NCI-H2196 treated with DMSO at 0.1 percent for 48 hours (cell line): Measurements from ENCODE around the gene ITGB5.
"Not testable (repeated sequence)": the region's sequence is repeated elsewhere in the genome, so short reads cannot be mapped to it uniquely, and the experiment has no call there.

ENCODE experiments used
- DNase-seq: peaks from one replicate; lab custom pipeline; 2025; ENCODE audit not compliant: unreplicated experiment; lab: John Stamatoyannopoulos, UW

Gene ITGB5

DNA sequence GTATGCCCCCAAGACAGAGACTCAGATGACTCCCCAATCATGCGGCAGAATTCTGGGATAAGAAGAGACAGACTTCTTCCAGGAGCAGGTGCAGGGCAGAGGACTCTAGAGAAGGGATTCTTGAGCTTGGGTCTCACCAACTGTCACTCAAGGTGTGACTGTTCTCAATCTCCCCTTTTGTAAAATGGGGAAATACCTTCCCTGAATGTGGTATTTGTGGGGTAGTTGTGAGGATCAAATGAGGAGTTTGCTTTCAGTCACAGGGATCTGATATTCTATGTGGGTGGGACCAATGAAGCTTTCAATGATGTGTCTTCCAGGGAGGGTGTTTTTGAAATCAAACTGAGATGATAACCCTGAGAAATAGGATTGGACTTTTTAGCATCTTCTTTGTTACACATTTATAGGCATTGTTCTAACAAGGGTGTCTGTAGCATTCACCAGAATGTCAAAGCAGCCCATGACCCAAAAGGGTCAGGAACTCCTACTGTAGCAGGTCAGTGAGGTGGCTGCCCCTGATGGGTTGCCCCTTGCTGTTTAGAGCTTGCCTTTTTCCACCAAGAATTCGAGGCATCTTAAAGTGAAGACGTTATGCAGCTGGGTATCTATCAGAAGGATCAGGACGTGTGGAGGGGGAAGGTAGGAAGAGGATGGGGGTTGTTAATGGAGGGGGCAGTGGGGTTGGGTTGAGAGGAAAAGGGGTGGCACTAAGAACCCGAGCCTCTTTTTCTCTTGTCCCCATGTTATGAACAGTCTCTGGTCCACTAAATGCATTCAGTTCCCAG lies 128.1 kb downstream of the ITGB5 start:
- no peak for DNase-seq

DNA sequence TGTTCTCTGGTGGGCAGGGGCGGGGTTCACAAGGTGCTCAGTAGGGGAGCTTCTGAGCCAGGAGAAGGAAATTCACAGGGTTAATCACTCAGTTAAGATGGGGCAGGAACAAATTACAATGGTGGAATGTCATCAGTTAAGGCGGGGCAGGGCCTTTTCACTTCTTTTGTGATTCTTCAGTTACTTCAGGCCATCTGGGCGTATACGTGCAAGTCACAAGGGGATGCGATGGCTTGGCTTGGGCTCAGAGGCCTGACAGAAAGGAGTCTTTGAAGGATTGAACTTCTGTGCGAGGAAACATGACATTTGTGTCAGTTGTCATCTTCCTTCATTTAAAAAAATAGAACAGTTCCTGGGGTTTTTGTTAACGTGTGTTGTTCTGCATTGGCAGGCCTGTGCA lies 129.2 kb downstream of the ITGB5 start:
- DNase-seq: not testable (repeated sequence)

- no peak for DNase-seq
Observed at GRCh38 chr3:124752051-124752450, 135.1 kb downstream of the ITGB5 start.

DNA sequence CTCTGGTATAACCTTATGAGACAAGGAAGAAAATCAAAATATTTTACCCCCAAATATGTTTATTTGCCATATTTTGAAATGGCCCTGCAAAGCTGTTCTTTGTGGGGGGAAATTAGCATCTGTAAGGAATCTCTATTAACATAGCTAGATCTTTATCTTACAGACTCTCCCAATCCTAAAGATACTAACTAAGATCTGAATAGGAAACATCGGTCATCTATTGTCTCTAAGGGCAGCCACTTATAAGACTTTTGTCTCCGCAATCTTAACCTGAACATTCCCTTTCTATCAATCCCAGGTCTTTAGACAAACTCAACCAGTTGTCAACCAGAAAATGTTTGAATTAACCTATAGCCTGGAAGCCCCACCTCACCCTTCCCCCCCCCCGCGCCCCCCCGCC lies 135.7 kb downstream of the ITGB5 start:
- DNase-seq: no peak

DNA sequence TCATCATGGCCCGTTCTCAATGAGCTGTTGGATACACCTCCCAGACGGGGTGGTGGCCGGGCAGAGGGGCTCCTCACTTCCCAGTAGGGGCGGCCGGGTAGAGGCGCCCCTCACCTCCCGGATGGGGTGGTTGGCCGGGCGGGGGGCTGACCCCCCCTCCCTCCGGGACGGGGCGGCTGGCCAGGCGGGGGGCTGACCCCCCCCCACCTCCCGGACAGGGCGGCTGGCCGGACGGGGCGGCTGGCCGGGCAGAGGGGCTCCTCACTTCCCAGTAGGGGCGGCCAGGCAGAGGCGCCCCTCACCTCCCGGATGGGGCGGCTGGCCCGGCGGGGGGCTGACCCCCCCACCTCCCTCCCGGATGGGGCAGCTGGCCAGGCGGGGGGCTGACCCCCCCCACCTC lies 137.3 kb downstream of the ITGB5 start:
- DNase-seq: not testable (repeated sequence)

DNA sequence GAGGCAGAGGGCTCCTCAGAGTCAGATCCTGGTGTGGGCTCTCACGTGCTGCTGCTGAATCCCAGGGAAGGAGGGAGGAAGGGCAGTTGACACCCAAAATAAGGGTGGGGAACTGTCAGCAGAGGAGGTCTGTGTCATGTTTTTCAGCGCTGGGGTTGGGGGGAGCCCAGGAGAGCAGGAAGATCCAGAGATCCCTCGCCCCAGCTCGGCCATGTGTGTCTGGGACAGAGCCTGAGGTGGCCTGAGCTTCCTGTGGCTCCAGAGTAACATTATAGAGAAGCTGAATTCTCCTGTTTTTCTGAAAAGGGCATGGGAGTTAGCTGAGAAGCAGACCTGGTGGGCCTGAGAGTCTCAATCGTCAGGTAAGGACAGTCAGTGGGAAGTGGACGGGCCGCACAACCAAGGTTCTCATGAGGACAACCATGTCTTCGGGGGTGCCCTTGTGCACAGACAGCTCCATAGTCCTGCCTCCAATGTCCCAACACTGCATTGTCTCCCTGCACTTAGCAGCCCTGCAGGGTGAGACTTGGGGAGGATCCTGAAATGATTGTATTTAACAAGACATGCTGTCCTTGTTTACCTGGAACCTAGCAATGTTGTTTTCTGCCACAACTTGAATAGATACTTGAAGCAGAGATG lies 138.5 kb downstream of the ITGB5 start:
- DNase-seq: no peak

DNA sequence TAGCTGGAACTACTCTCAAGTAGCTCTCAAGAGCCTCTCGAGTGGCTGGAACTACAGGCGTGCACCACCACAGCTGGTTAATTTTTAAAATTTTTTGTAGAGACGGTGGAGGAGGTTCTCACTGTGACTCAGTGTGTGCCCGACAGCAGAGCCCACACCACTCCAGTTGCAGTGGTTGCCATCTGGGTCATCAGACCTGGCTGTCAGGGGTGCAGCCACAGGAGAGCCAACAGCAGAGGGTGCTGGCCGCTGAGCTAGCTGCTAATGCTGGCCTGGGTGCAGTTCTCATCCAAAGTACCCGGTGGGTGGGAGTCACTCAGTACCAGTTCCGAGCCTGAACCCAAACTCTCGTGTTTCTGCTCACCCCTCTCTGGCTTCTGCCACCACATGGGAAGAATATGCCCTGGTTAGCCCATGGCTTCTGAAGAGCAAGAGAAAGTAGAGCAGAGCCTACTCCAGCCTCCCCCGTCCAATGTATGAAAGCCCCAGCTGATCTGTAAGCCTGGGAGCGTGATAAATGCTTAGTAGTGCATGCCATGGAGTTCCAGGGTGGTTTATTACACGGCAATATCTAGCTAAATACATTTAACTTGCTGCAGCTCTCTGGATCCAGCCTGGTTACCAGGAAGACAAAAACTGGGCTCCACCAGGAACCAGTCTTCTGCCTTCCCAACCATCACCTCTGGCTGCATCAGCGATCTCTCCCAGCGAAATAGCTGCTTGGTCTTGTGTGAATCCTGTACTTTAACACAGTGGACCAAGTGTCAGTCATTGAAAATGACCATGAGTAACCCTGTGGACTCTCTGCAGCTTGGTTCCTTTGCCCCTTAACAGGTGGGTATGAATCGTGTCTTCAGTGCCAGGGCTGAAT lies 139.8 kb downstream of the ITGB5 start:
- DNase-seq: no peak

- DNase-seq: no peak
Observed at GRCh38 chr3:124745756-124746155, 141.4 kb downstream of the ITGB5 start.

GRCh38 chr3:124741027-124741426 lies 146.1 kb downstream of the ITGB5 start:
- DNase-seq: no peak

DNA sequence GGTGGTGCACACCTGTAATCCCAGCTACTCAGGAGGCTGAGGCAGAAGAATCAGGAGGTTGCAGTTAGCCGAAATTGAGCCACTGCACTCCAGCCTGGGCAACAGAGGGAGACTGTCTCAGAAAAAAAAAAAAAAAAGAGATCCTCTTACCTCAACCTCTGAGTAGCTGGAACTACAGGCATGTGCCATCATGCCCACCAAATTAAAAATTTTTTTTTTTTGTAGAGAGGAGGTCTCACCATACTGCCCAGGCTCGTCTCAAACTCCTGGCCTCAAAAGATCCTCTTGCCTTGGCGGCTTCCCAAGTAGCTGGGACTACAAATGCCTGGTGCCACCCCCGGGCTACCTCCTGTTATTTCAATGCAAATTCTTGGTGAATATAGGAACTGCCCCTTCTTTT lies 155.4 kb downstream of the ITGB5 start:
- no peak for DNase-seq

DNA sequence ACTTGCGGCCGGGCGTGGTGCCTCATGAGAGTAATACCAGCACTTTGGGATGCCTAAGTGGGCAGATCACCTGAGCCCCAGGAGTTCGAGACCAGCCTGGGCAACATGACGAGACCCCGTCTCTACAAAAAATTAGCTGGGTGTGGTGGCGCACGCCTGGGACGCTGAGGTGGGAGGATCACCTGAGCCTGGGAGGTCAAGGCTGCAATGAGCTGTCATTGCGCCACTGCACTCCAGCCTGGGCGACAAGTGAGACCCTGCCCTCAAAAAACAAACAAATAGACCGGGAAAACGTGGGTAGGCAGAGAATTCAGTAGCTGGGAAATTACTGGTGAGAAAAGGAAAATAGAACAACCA lies 156.2 kb downstream of the ITGB5 start:
- DNase-seq: no peak

DNA sequence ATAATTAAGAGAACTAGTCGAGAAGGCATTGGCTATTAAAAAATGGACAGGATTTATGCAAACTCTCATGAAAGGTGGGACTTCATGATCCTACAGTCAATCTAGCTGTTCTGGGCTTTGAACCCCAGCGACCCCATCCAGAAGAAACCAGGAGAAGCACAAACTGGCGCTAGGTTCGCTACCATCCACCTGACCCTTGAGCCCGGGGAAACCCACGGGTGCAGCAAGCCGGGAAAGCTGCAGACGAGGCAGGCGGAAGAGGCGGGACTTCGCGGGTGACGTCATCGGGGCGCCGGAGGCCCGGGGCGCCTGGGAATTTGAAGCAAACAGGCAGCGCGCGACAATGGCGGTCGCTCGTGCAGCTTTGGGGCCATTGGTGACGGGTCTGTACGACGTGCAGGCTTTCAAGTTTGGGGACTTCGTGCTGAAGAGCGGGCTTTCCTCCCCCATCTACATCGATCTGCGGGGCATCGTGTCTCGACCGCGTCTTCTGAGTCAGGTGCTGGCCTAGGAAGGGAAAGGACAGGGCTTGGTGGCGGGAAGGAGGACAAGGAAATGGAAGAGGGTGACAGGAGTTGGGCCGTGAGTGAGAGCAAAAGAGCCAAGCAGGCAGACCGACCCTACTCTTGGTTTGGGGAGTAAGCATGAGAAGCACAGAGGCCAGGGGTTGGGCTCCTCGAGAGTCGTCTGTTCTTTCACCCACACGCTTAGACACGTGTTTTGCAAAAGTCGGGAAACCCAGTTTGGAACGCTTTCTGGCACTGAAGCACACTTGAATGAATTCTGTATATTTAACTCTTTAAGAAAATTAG lies 156.8 kb downstream of the ITGB5 start, which contains the start of gene UMPS:
UMPS (plus strand) TSS at position 324 of the 812 bp plus-strand sequence; CDS start at position 344, 20 bp downstream.
- DNase-seq: peak; percentile 95

- no peak for DNase-seq
Observed at GRCh38 chr3:124722589-124722988, 164.6 kb downstream of the ITGB5 start.

DNA sequence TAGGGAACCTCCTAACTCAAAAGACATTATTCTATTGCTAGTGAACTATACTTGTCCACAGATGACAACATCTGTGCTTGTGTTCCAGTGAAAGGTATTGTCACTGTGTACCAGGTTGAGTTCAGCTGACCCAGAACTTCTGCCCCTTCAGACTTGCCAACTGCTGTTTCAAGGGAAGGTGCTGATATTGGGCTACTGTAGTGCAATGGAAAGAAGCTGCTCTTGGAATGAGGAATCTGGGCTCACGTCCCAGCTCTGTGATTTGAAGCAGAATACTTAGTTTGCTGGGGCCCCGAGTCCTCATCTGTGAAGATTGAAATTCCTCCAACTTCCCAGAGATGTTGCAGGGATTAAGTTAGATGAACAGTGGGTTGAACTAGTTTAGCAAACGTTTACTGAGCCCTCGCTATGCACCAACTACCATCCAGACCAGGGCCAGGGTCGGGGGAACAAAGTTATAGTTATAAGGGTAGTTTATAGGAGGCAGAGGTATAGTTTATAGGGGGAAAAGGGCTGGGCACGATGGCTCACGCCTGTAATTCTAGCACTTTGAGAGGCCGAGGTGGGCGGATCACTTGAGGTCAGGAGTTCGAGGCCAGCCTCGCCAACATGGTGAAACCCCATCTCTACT lies 172.8 kb downstream of the ITGB5 start:
- no peak for DNase-seq
